IMR-90 (cell line): ENCODE data around the gene PSKH1. TPM values are rescaled to one million over a fixed set of nuclear protein-coding genes. Genes with fewer than 3 reads are reported as not detected.

Experiments
- ATAC-seq: fragments of 200-7000 bp; cut with Tn5 transposase; 2 replicates; pipeline ENCODE4 v1.9.1; 2020; ENCODE audit warnings: low read depth, mild to moderate bottlenecking, moderate library complexity
- BruUV-seq: library from RNA; stranded (reverse); fragments of 400-500 nt; replicated peaks from 2 replicates; lab custom pipeline; 2021; lab: Mats Ljungman, UMichigan
- CTCF ChIA-PET: fragments of 300-600 bp; formaldehyde crosslinking; extraction: SDS; loops from one replicate; lab custom pipeline; 2021; ENCODE audit warnings: antibody characterized with exemption; lab: Yijun Ruan, JAX
- POLR2A ChIA-PET: fragments of 300-600 bp; sonication (Branson Sonifier 250); formaldehyde crosslinking; loops from one replicate; lab custom pipeline; 2022; ENCODE audit warnings: antibody characterized with exemption; ENCODE audit not compliant: unreplicated experiment; lab: Charles Lee
- DNase-seq: peaks from one replicate; pipeline ENCODE4 v3.0.0; 2013
- H2AFZ ChIP-seq: replicated peaks from 2 replicates; pipeline ENCODE3; 2013; ENCODE audit warnings: low read length, mild to moderate bottlenecking; ENCODE audit not compliant: poor library complexity
- H2AK5ac ChIP-seq: 2 replicates; pipeline ENCODE4 v1.6.1; 2013; ENCODE audit warnings: low read depth, low read length, inconsistent platforms
- H2AK9ac ChIP-seq: replicated peaks from 2 replicates; pipeline ENCODE3; 2013; ENCODE audit warnings: mild to moderate bottlenecking, low read depth, low read length, moderate library complexity; ENCODE audit not compliant: poor library complexity
- H2BK120ac ChIP-seq: 2 replicates; pipeline ENCODE4 v1.6.1; 2013; ENCODE audit warnings: low read depth, low read length, inconsistent platforms
- H2BK15ac ChIP-seq: 3 replicates; pipeline ENCODE4 v1.6.1; 2013; ENCODE audit warnings: low read depth, low read length, inconsistent platforms
- H2BK20ac ChIP-seq: 2 replicates; pipeline ENCODE4 v1.6.1; 2013; ENCODE audit warnings: low read depth, mild to moderate bottlenecking, inconsistent platforms, low read length, moderate library complexity
- H2BK5ac ChIP-seq: 2 replicates; pipeline ENCODE4 v1.6.1; 2013; ENCODE audit warnings: mild to moderate bottlenecking, low read depth, low read length, inconsistent platforms; ENCODE audit not compliant: poor library complexity, severe bottlenecking
- H3K14ac ChIP-seq: replicated peaks from 2 replicates; pipeline ENCODE4 v1.6.1; 2013; ENCODE audit warnings: low read depth, low read length, inconsistent platforms
- H3K18ac ChIP-seq: 2 replicates; pipeline ENCODE4 v1.6.1; 2013; ENCODE audit warnings: low read depth, low read length, control low read depth
- H3K23ac ChIP-seq: 2 replicates; pipeline ENCODE4 v1.6.1; 2013; ENCODE audit warnings: low read depth, low read length, inconsistent platforms
- H3K27ac ChIP-seq: 2 replicates; pipeline ENCODE4 v1.5.1; 2013; ENCODE audit warnings: mild to moderate bottlenecking, control low read depth, low read length; ENCODE audit not compliant: insufficient read depth
- H3K27me3 ChIP-seq: 2 replicates; pipeline ENCODE4 v1.6.1; 2013; ENCODE audit warnings: low read length; ENCODE audit not compliant: control insufficient read depth, insufficient read depth
- H3K36me3 ChIP-seq: 2 replicates; pipeline ENCODE4 v1.6.1; 2013; ENCODE audit warnings: low read length, mixed read lengths; ENCODE audit not compliant: control insufficient read depth, insufficient read depth
- H3K4ac ChIP-seq: 2 replicates; pipeline ENCODE4 v1.6.1; 2013; ENCODE audit warnings: low read depth, low read length, inconsistent platforms
- H3K4me1 ChIP-seq: 2 replicates; pipeline ENCODE4 v1.6.1; 2013; ENCODE audit warnings: low read length, mixed read lengths; ENCODE audit not compliant: control insufficient read depth, insufficient read depth
- H3K4me2 ChIP-seq: 2 replicates; pipeline ENCODE4 v1.6.1; 2013; ENCODE audit warnings: low read depth, mild to moderate bottlenecking, control low read depth, low read length, moderate library complexity
- H3K4me3 ChIP-seq: 2 replicates; pipeline ENCODE4 v1.5.1; 2013; ENCODE audit warnings: low read depth, mild to moderate bottlenecking, control low read depth, low read length, moderate library complexity; ENCODE audit not compliant: insufficient read depth
- H3K56ac ChIP-seq: 2 replicates; pipeline ENCODE4 v1.6.1; 2013; ENCODE audit warnings: low read length, inconsistent platforms; ENCODE audit not compliant: insufficient read depth; ENCODE audit errors: extremely low read depth
- H3K79me1 ChIP-seq, 2 experiments: 2 replicates each; pipeline ENCODE4 v1.6.1; 2013; ENCODE audit warnings: low read length in 2 of 2, inconsistent platforms in 1 of 2, low read depth in 1 of 2
- H3K9ac ChIP-seq: 2 replicates; pipeline ENCODE4 v1.6.1; 2013; ENCODE audit warnings: low read depth, low read length, control low read depth
- H3K9me1 ChIP-seq: 2 replicates; pipeline ENCODE4 v1.6.1; 2013; ENCODE audit warnings: low read length, inconsistent platforms; ENCODE audit not compliant: insufficient read depth
- H3K9me3 ChIP-seq: 2 replicates; pipeline ENCODE4 v1.6.1; 2013; ENCODE audit warnings: low read length; ENCODE audit not compliant: control insufficient read depth, insufficient read depth
- H4K20me1 ChIP-seq: 2 replicates; pipeline ENCODE4 v1.6.1; 2013; ENCODE audit warnings: low read length, inconsistent platforms; ENCODE audit not compliant: insufficient read depth
- H4K5ac ChIP-seq: 2 replicates; pipeline ENCODE4 v1.6.1; 2013; ENCODE audit warnings: mild to moderate bottlenecking, low read depth, low read length, control low read depth
- H4K8ac ChIP-seq, 2 experiments: 2 replicates each; pipeline ENCODE4 v1.6.1; 2013; ENCODE audit warnings: low read depth in 2 of 2, low read length in 2 of 2, control low read depth in 1 of 2, inconsistent platforms in 1 of 2
- H4K91ac ChIP-seq: 2 replicates; pipeline ENCODE4 v1.6.1; 2013; ENCODE audit warnings: low read depth, low read length, inconsistent platforms; ENCODE audit not compliant: insufficient read depth
- CHD1 ChIP-seq: IDR thresholded peaks from 2 replicates; pipeline ENCODE4 v1.6.1; 2012; ENCODE audit warnings: low read depth, low read length, improper control_type of control experiment
- MXI1 ChIP-seq: IDR thresholded peaks from 2 replicates; pipeline ENCODE4 v1.6.1; 2012; ENCODE audit warnings: low read depth, mild to moderate bottlenecking, low read length, moderate library complexity, borderline replicate concordance
- POLR2A ChIP-seq: IDR thresholded peaks from 2 replicates; pipeline ENCODE4 v1.6.1; 2012; ENCODE audit warnings: mild to moderate bottlenecking, low read depth, low read length
- RCOR1 ChIP-seq: IDR thresholded peaks from 2 replicates; pipeline ENCODE4 v1.6.1; 2012; ENCODE audit warnings: mild to moderate bottlenecking, low read length, improper control_type of control experiment; ENCODE audit not compliant: insufficient replicate concordance
- WGBS, 2 experiments: methylation state at CpG; one replicate each; pipeline versions ENCODE4 v1.1.5 to v1.1.7; 2013; ENCODE audit warnings: missing lambda C conversion rate in 2 of 2; ENCODE audit not compliant: insufficient read length in 1 of 2; ENCODE audit errors: extremely low coverage in 2 of 2; 5-methylcytosine and 5-hydroxymethylcytosine counted together
- dilution Hi-C: fragments of 300-500 bp; cut with HindIII; formaldehyde crosslinking; loops from one replicate; pipeline ENCODE4 v1.14.3; 2018; ENCODE audit warnings: low sequenced_read_pairs; ENCODE audit not compliant: unreplicated experiment
- in situ Hi-C: fragments of 300-500 bp; cut with MboI; formaldehyde crosslinking; loops from 3 replicates; pipeline ENCODE4 v1.14.3; 2019; ENCODE audit warnings: low sequenced_read_pairs, inconsistent platforms, mixed read lengths
- intact Hi-C: fragments of 100-400 bp; cut with micrococcal nuclease; formaldehyde crosslinking; loops from 2 replicates; pipeline ENCODE4 v1.10.0; 2022
- polyA plus RNA-seq, 3 experiments: library from polyadenylated mRNA; depleted of rRNA; stranded (reverse); fragments of >200 nt; gene quantifications; 2 replicates each; pipeline ENCODE4 v1.2.3, GENCODE V29; 2012; ENCODE audit warnings: low replicate concordance in 1 of 3
- total RNA-seq: library from RNA; depleted of rRNA; stranded (reverse); fragments of >200 nt; gene quantifications from 2 replicates; pipeline ENCODE4 v1.2.3, GENCODE V29; 2012
- TF ChIP-seq, protein P1 (sequence below): fragments of 150-350 bp; IDR thresholded peaks from 2 replicates; pipeline ENCODE4 v1.6.1; 2017; ENCODE audit warnings: mild to moderate bottlenecking, antibody characterized with exemption, low read length, low read depth
- TF ChIP-seq, protein P2 (sequence below): conservative IDR thresholded peaks from 2 replicates; pipeline ENCODE4 v1.5.1; 2012; ENCODE audit warnings: mild to moderate bottlenecking, low read depth, low read length, improper control_type of control experiment

Gene PSKH1
- total and polyA plus RNA-seq, 2 of the 4 experiments (the other 2 are of a cell fraction), result 11.5 to 26.7 TPM

DNA sequence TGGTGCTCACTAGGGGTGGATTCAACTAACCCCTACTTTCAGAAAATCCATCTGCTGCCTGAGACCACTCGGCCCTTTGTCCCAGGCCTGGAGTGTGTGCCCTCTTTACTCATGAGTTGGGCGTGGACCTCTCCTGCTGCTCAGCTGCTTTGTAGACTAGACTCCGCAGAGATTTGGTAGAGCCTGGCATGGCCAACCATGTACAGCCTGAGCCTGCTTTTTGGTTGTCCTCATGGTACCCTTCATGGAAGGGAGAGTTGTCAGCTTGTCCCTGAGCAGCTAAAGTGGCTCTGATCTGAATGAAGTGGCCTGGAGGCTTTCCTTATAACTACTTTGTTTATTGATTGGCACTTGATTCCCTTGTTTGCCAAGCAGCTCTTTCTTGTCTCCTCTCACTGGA, 18.7 kb upstream of the PSKH1 start (continued):
- TF ChIP-seq MXI1, result no peak
- TF ChIP-seq, protein P1, sequence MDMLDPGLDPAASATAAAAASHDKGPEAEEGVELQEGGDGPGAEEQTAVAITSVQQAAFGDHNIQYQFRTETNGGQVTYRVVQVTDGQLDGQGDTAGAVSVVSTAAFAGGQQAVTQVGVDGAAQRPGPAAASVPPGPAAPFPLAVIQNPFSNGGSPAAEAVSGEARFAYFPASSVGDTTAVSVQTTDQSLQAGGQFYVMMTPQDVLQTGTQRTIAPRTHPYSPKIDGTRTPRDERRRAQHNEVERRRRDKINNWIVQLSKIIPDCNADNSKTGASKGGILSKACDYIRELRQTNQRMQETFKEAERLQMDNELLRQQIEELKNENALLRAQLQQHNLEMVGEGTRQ, result no peak
- TF ChIP-seq RCOR1, result no peak

DNA sequence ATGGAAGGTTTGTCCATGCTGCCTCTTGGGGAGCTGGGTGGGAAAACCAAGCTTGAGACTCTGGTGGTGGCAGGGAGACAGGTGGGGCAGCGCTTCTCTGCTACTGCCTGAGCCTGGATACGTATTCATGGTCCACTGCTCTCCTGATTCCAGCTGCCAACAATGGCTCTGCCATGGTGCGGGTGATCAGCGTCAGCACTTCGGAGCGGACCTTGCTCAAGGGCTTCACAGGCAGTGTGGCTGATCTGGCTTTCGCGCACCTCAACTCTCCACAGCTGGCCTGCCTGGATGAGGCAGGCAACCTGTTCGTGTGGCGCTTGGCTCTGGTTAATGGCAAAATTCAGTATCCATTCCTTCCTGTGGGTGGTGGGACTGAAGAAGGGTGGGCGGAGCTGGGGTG, 16.0 kb upstream of the PSKH1 start:
- Histone ChIP-seq H3K4me3 (no peak overlapping the region), H3K56ac (no peak overlapping the region), H3K9me3 (no peaks in the 10 kb centered on the region), H2BK15ac (no peak overlapping the region), H3K18ac (no peak overlapping the region), H4K91ac (no peak overlapping the region), H4K20me1 (peaks cover 44% of the 10 kb centered on the region), H3K14ac (no peak overlapping the region), H4K8ac (no peak overlapping the region), H2BK20ac (no peak overlapping the region), H3K23ac (no peak overlapping the region), H3K4ac (no peak overlapping the region), H3K4me1 (peaks cover 10% of the 10 kb centered on the region), H3K9ac (no peak overlapping the region), H3K9me1 (peaks cover 18% of the 10 kb centered on the region), H3K4me2 (no peak overlapping the region), H2AFZ (no peak overlapping the region), H2BK120ac (no peak overlapping the region), H2BK5ac (no peak overlapping the region), H3K27ac (no peak overlapping the region), H4K5ac (no peak overlapping the region), H3K27me3 (no peaks in the 10 kb centered on the region), H3K36me3 (peaks cover 64% of the 10 kb centered on the region), H3K79me1 (peaks cover 24 to 57% of the 10 kb centered on the region in 2 experiments), H2AK5ac (no peak overlapping the region), H2AK9ac (no peak overlapping the region)
- intact Hi-C loops, result no loop called here
- 77% methylated on average over 2 of the region's 11 CpGs; no CpG with 5 or more reads in 1 of the 2 experiments for WGBS, 2 experiments
- DNase-seq, result no peak
- ChIA-PET POLR2A (no interaction called here), CTCF (no interaction called here)
- no TSS peak for BruUV-seq
- ATAC-seq, result no peak
- TF ChIP-seq MXI1, result no peak
- TF ChIP-seq, protein P2, sequence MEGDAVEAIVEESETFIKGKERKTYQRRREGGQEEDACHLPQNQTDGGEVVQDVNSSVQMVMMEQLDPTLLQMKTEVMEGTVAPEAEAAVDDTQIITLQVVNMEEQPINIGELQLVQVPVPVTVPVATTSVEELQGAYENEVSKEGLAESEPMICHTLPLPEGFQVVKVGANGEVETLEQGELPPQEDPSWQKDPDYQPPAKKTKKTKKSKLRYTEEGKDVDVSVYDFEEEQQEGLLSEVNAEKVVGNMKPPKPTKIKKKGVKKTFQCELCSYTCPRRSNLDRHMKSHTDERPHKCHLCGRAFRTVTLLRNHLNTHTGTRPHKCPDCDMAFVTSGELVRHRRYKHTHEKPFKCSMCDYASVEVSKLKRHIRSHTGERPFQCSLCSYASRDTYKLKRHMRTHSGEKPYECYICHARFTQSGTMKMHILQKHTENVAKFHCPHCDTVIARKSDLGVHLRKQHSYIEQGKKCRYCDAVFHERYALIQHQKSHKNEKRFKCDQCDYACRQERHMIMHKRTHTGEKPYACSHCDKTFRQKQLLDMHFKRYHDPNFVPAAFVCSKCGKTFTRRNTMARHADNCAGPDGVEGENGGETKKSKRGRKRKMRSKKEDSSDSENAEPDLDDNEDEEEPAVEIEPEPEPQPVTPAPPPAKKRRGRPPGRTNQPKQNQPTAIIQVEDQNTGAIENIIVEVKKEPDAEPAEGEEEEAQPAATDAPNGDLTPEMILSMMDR, result no peak
- no peak for TF ChIP-seq CHD1
- TF ChIP-seq RCOR1, result no peak
- TF ChIP-seq POLR2A, result no peak
- TF ChIP-seq, protein P1, result no peak
- dilution Hi-C loops, result no loop called here
- in situ Hi-C loops, result no loop called here
